GM19467 (cell line): Measurements from ENCODE around the gene ADGRV1.

Experiments used
- ATAC-seq: cut with Tn5 transposase; IDR thresholded peaks from one replicate; pipeline ENCODE4 v1.9.1; 2021; ENCODE audit warnings: mild to moderate bottlenecking, moderate library complexity; ENCODE audit not compliant: unreplicated experiment

Gene ADGRV1

GRCh38 chr5:90932052-90932699 lies 373.6 kb downstream of the ADGRV1 start:
- no peak for ATAC-seq

GRCh38 chr5:90933298-90933697 lies 374.7 kb downstream of the ADGRV1 start:
- ATAC-seq = no peak

- ATAC-seq = no peak
Observed at GRCh38 chr5:90934091-90934719, 375.6 kb downstream of the ADGRV1 start.

- no peak for ATAC-seq
Observed at GRCh38 chr5:90934738-90935137, 376.1 kb downstream of the ADGRV1 start.

- ATAC-seq = no peak
Observed at GRCh38 chr5:90939211-90939610, 380.6 kb downstream of the ADGRV1 start.

GRCh38 chr5:90940227-90940995 lies 381.8 kb downstream of the ADGRV1 start:
- peak; percentile 97 for ATAC-seq

GRCh38 chr5:90941002-90941720 lies 382.6 kb downstream of the ADGRV1 start:
- ATAC-seq = no peak

GRCh38 chr5:90944116-90944515 lies 385.5 kb downstream of the ADGRV1 start:
- ATAC-seq = no peak

- no peak for ATAC-seq
Observed at GRCh38 chr5:90947667-90948066, 389.1 kb downstream of the ADGRV1 start.

GRCh38 chr5:90948969-90949368 lies 390.4 kb downstream of the ADGRV1 start:
- ATAC-seq = no peak

GRCh38 chr5:90949469-90950358 lies 391.1 kb downstream of the ADGRV1 start:
- no peak for ATAC-seq

GRCh38 chr5:90955001-90955635 lies 396.5 kb downstream of the ADGRV1 start:
- no peak for ATAC-seq

GRCh38 chr5:90956511-90957097 lies 398.0 kb downstream of the ADGRV1 start:
- no peak for ATAC-seq

GRCh38 chr5:90957906-90958305 lies 399.3 kb downstream of the ADGRV1 start:
- ATAC-seq = no peak

- no peak for ATAC-seq
Observed at GRCh38 chr5:90959262-90959661, 400.7 kb downstream of the ADGRV1 start.

- ATAC-seq = no peak
Observed at GRCh38 chr5:90962481-90962880, 403.9 kb downstream of the ADGRV1 start.

- ATAC-seq = no peak
Observed at GRCh38 chr5:90965110-90965685, 406.6 kb downstream of the ADGRV1 start.

GRCh38 chr5:90967443-90967842 lies 408.8 kb downstream of the ADGRV1 start:
- no peak for ATAC-seq

GRCh38 chr5:90967851-90968250 lies 409.3 kb downstream of the ADGRV1 start:
- ATAC-seq = no peak
